Measurements from ENCODE around the gene OR5AC2.
A peak's percentile ranks its signal among the peaks of the same experiment; 100 is the strongest.

The OR5AC2 gene, protein sequence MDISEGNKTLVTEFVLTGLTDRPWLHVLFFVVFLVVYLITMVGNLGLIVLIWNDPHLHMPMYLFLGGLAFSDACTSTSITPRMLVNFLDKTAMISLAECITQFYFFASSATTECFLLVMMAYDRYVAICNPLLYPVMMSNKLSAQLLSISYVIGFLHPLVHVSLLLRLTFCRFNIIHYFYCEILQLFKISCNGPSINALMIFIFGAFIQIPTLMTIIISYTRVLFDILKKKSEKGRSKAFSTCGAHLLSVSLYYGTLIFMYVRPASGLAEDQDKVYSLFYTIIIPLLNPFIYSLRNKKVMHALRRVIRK

DNA sequence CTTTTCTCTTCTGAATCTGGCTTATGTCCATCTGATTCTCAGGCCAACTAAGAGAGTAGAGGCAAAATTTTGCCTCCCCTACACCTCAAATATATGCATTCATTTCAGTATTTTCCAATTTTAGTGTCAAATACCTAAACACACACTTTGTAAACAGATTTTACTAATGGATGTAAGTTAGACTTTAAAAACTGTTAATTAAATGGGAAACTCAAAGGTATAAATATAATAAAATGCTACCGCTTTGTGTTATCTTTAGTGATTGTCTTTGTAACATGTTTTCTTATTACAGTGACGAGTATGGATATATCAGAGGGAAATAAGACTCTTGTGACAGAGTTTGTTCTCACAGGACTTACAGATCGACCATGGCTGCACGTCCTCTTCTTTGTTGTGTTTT, at the start of gene OR5AC2:
Gene OR5AC2, plus strand, starts transcription at position 301 of the 400 bp plus-strand sequence. Its CDS starts 0 bp downstream, at position 301.
- no peak for DNase-seq

DNA sequence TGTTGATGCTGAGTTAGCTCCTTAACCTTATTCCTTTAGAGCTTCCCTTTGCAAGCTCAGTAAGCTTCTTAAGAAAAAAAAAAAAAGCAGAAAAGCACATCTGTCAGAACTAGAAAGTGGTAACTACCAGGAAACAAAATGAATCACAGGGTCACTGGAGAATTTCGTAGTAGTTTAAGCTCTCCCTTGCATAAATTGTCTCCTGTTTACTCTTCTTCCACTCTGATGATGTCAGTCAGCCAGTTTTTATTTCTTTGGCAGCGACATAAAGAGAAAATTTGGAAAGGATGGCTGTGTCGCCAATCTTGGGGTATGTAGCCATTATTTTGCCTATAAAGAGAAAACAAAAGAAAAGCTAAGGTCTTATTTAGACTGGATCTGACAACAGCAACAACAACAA, 48.7 kb upstream of the OR5AC2 start:
- DNase-seq, result no peak

DNA sequence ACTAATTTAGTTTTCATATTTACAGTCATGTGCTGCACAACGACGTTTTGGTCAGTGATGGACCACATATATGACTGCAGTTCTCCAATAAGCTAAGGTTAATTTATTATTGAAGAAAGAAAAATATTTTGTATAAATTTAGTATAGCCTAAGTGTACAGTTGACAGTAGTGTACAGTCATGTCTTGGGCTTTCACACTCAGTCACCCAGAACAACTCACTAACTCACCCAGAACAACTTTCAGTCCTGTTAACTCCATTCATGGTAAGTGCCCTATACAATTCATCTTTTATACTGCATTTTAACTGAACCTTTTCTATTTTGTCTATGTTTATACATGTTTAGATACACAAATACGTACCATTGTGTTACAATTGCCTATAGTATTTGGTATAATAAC, 48.1 kb upstream of the OR5AC2 start:
- DNase-seq, result no peak

DNA sequence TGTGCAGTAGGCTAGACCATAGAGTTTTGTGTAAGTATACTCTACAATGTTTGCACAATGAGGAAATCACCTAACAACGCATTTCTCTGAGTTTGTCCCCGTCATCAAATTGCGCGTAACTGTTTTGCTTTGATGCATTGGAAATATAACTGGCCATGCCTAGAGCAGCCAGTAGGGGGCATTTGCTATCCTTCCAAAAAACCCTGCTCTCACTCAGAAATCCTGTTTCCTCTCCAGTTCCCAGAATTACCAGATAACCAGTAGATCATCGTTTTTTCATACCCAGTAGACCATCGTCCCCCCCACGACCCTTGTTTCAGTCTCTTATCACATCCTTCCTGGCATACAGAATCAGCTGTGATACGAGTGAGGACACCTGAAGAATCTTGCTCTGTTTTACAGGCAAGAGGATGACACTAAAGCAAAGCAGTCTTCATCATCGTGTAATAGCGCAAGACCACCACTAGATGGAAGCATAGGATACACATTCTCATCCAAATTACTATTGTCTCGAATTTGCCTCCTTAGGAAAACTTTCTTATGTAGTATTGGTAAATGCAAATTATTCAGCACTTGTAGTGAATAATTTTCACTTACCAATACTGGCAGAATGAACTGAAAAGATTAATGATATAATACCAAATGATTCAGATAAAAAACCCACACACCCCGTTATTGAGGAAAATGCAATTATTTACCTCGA, 47.5 kb upstream of the OR5AC2 start:
- DNase-seq, result peak; percentile 62 to 66

DNA sequence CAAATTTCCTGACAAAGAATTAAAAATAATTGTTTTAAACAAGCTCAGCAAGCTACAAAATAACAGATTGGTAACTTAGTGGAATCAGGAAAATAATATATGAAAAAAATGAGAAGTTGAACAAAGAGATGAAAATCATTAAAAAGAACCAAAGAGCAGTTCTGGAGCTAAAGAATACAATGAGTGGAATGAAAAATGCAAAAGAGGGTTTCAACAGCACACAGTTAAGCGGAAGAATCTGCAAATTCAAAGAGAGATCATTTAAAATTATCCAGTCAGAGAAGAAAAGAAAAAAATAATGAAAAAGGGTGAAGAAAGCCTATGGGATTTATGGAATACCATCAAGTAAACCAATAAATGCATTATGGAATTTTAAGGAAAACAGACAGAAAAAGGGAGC, 45.6 kb upstream of the OR5AC2 start:
- DNase-seq, result no peak

DNA sequence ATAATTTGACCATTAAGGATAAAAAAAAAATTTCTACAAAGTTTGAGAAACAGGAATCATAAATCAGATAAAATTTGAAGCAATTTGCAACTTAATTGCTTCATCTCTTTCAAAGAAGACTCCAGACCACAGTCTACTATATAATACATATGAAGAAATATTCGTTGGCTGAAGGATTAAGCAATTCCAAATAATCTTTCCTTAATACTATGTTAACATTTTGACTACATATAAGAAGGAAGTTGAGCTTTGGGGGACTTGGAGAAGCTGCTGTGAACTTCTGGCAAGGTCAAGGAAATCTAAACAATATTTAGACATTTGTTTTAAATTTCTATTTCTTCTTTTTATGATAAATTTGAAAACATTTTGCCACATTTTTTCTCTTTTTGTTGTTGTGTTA, 38.4 kb upstream of the OR5AC2 start:
- DNase-seq, result no peak

DNA sequence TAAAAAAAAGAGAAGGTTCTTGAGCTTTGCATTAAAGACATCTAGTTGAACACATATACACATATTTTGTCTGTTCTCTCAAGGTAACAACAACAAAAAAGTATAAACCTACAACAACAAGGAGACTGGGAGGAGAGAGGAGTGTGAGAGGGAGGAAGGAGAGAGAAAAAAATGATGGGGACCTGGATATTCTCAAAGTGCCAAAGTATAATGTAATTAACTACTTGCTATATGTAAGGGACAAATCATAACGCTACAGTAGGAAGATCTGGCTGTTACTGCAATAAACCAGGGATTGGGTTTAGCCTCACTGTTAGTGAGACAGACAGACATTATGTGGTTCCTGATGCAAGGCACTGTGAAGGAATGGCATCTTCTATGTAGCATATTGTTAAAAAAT, 37.7 kb upstream of the OR5AC2 start:
- no peak for DNase-seq

DNA sequence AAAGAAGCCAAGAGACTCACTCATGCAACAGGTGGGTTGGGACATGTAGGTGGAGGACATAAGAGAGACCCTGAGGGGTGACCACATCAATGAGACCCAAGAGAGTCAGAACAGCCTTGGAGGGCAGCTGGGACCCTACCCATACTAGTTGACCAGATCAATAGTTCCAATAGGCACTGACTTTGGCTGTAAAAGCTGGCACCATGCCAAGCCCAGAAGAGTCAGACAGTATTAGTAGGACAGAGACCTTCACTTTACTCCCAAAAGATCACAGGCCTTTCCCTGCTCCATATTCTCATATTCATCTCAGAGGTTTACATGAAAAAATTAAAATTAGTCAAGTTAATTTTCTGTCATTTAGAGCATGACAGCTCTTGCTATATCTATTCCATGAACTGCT, 30.9 kb upstream of the OR5AC2 start:
- no peak for DNase-seq

DNA sequence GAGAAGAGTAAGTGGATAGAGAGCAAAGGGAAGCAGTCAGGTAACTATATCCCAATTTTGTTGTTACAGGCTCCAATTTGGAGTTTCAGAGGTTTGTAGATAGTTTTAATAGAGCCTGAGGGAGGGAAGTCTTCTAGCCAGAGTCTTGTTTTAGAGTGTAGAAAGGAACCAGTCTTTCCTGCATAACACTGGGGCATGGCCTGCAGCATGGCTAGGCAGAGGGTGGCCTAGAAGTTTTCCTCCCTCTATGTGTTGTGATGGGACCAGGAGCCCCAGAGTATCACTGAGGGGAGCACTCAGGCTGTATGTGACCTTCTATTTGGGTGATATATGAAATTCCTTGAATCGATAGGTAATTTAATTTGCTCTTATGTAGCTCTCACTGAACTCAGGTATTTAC, 29.3 kb upstream of the OR5AC2 start:
- DNase-seq, result no peak

DNA sequence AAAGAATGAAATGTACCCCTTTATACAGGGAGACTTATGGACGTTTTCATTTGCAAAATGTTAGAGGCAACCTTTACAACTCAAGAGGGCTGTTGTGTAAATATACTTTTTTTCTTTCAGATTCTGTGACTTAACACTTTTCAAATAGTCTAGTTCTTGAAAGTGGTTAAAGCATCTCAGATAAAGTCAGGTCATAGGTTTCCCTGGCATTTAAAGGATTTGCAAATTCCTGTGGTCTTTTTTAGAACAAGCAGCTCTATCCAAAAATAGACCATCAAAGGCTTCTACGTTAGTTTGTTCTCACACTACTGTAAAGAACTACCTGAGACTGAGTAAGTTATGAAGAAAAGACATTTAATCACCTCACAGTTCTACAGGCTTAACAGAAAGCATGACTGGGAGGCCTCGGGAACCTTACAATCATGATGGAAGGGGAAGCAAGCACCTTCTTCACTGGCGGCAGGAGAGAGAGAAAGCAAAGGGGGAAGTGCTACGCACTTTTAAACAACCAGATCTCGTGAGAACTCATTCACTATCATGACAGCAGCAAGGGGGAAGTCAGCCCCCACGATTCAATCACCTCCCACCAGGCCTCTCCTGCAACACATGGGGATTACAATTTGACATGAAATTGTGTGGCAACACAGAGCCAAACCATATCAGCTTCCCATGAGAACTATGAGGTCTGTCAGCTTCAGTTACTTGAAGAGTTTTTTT, 28.6 kb upstream of the OR5AC2 start:
- DNase-seq, result no peak

DNA sequence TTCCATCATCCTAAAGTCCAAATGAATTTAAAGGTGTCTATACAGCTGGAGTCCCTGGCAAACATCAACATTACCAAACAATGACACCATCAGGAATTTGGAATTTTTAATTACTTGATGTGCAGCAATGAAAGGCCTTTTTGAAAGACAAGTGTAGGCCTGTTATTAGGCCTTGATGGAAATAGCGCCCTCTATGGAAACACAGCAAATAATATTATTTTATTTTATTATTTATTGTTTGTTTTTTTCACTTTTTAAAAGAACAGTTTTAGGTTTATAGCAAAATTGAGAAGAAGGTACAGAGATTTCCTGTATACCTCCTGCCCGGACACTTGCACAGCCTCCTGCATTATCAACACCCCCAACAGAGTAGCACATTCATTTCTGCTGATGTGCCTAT, 18.1 kb upstream of the OR5AC2 start:
- DNase-seq, result no peak

DNA sequence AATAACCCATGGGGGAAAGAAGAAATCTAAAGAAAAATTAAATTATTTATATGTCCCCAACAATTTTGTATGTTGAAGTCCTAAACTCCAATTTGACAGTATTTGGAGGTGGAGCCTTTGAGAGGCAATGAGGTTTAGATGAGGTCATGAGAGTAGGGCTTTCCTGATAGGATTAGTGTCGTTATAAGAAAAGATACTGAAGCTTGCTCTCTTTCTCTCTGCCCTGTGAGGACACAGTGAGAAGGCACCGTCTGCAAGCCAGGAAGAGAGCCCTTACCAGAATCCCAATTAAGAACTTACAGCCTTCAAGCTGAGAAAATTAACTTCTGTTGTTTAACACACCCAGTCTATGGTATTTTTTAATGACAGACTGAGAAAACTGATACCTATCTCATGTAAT, 16.1 kb upstream of the OR5AC2 start:
- no peak for DNase-seq

DNA sequence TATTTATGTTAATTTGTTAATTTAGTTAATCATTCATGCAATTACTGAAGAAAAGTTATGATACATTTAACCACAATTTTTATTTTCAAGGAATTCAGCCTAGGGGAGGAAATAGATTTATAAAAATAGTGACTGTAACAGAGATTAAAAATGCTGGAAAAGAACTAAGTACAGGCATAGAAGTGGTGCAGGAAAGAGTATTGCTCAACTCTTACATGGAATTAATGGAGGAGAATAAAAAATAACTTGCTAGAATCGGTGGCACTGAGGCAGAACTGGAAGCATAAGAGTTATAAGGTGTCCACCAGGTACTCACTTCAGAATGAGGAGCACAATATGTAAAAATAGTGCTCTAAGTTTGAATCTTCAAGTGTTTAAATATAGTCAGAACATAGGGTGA, 13.5 kb upstream of the OR5AC2 start:
- no peak for DNase-seq

DNA sequence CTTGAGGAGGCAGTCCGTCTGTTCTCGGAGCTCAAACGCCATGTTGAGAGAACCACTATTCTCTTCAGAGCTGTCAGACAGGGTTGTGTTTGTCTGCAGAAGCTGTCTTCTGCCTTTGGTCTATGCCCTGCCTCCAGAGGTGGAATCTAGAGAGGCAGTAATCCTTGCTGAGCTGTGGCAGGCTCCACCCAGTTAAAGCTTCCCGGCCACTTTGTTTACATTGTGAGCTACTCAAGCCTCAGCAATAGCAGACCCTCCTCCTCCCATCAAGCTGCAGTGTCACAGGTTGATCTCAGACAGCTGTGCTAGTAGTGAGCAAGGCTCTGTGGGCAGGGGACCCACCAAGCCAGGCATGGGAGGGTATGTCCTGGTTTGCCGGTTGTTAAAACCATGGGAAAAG, 8.9 kb downstream of the OR5AC2 start:
- DNase-seq, result no peak

DNA sequence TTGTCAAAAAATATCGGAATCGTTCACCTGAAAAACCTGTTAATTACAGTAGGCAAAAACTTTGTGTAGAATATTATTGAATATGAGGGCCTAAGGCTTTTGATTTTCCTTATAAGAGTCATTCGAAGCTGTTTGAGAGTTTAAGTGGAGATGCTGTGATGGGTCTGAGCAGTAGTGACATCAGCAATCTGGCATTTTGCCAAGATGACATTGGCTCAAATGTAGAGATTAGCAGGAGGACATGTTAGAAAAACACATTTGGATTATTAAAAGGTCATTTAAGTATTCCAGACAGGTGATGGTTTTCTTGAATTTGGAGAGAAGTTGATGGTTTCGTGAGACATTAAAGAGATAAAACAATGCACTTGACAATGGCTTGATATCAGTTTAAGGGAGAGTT, 12.9 kb downstream of the OR5AC2 start:
- no peak for DNase-seq

DNA sequence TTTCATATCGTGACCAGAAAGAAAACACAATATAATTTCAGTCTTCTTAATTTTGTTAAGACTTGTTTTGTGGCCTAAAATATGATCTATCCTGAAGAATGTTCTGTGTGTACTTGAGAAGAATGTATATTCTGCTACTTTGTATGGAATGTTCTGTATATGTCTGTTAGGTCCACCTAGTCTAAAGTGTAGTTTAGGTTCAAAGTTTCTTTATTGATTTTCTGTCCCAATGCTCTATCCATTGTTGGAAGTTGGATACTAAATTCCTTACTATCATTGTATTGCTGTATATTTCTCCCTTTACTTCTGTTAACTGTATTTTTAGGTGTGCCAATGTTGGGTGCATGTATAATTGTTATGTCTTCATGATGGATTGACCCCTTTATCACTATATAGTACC, 21.2 kb downstream of the OR5AC2 start:
- DNase-seq, result no peak

DNA sequence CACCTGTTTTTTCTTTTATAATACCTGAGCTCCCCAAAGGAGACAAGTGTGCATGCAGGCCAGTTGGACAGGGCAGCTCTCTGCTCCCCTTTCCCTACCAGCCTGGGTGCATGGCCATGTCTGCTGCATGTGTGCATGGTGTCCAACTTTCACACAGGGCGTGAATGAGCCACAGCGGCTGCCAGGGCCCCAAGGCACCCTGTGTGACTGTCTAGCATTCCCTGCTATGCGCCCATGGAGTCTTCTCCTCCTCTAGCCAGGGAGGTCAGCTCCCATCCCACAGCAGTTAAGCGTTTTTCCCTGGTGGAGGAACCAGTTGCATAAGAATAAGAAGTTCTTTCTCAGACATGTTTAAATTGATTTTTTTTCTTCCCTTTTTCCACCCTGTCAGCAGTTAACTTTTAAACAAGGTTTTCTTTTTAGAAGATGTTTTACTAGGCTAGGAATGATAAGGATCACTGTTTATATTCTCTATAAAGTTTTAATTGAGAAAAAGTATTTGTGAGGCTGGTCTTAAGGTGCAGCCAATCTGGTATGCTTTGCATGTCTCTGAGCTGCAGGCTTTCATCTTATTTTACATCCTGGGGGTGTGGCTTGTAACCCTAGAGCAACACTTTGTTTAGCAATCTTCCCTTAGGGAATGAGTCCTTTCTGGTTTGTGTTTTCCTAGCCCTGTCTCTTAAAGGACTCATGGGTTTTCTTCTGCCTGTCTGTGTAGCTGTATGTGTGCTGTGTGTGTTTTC, 23.0 kb downstream of the OR5AC2 start:
- DNase-seq, result no peak

DNA sequence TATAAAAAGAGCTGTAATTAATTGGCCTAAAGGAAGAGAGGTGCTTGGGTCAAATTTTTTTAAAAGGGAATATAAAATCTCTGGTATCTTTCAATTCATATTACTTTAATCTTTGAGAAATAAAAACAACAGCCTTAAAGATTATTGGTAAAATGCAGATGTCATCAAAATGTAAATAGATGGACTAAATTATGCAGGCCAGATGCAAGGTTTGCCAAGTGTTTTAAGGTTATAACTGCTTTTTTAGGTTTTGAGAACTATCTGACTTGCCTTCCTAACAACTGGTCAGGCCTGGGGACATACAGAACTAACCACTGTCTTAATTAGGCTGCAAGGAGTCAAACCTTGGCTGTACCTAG, 23.6 kb downstream of the OR5AC2 start:
- DNase-seq, result no peak

DNA sequence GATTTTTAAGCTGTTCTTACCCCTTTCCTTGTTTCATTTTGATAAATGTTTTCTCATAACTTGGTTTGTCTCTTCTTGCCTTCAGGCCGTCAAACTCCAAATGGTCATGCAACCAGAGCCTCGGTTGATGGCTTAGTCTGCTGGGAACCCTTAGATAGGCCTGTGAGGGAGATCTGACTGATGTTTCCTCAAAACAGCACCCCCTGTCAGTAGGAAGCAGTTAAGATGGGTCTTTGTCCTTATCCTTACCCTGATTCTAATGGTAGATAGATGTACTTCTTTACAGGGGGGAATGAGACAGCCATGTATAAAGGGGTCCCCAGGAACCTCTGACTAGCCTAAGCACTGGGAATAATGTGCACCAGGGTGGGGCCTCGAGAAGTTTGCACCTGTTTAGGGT, 27.3 kb downstream of the OR5AC2 start:
- no peak for DNase-seq

DNA sequence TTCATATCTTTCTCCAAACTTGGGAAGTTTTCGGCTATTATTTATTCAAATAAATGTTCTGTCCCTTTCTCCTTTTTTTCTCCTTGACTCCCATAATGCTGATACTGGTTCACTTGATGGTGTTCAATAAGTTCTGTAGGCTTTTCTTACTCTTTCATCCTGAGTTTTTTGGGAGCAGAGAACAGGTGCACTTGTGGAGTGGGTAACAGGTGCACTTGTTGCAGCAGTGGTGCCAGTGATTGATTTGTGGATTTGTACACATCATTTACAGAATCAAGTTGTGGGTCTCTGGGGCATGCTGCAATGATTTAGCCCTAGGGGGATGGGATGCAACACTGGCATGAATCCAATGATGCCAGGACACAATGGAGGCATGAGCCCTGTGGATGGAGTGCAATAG, 28.7 kb downstream of the OR5AC2 start:
- no peak for DNase-seq

DNA sequence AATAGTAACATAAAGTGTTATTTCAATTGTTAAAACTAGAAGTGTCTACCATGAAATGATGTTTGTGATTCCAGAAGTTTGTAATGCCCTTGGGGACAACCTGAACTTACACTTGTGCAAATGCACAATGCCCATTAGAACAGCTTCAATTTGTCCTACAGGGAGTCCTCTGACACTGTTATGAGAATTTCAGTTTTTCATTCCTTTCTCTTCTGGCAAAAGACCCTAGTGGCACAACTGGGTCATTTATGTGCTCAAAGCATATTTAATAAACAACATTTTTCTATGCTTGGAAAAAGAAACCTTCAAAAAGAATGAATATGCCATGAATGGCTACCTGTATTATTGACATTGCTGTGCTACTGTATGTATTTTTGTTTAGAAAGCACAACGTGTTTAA, 43.4 kb downstream of the OR5AC2 start, which contains the start of gene OR5H1:
Gene OR5H1, plus strand, starts transcription at position 301 of the 400 bp plus-strand sequence. CDS start 1,977 bp downstream, outside the sequence.
- DNase-seq, result no peak

DNA sequence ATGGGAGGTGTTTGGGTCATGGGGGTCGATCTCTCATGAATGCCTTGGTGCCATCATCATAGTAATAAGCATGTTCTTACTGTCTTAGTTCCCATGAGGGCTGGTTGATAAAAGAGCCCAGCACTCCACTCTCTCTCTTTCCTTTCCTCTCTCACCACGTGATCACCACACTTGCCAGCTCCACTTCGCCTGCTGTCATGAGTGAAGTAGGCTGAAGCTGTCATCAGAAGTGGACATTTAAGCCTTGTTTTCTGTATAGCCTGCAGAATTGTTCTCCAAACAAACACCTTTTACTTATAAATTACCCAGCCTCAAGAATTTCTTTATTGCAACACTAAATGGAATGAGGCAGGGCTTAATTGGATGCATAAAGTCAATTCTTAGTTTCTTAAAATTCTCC, 49.7 kb downstream of the OR5AC2 start:
- no peak for DNase-seq
